Chondrocyte (in vitro differentiated cells): ENCODE data around the gene NFRKB. TPM values are rescaled to one million over a fixed set of nuclear protein-coding genes. Genes with fewer than 3 reads are reported as not detected.
"Not testable (repeated sequence)": the region's sequence is repeated elsewhere in the genome, so short reads cannot be mapped to it uniquely, and the experiment has no call there.

Experiments
- DNase-seq: peaks from one replicate; pipeline ENCODE4 v3.0.0; 2021; ENCODE audit warnings: mixed read lengths, low spot score
- H3K27ac Mint-ChIP-seq: one replicate; pipeline ENCODE4 v1.8.0; 2021; ENCODE audit warnings: mild to moderate bottlenecking, moderate library complexity, mixed read lengths; ENCODE audit not compliant: unreplicated experiment
- H3K27me3 Mint-ChIP-seq: 2 replicates; pipeline ENCODE4 v1.8.0; 2021; ENCODE audit warnings: low read depth, mixed read lengths
- H3K36me3 Mint-ChIP-seq: 2 replicates; pipeline ENCODE4 v1.8.0; 2021; ENCODE audit warnings: low read depth, mixed read lengths
- H3K4me1 Mint-ChIP-seq: 2 replicates; pipeline ENCODE4 v1.8.0; 2021; ENCODE audit warnings: low read depth, mild to moderate bottlenecking, mixed read lengths
- H3K4me3 Mint-ChIP-seq: one replicate; pipeline ENCODE4 v1.8.0; 2021; ENCODE audit warnings: mild to moderate bottlenecking, moderate library complexity, mixed read lengths; ENCODE audit not compliant: unreplicated experiment
- H3K9me3 Mint-ChIP-seq: 2 replicates; pipeline ENCODE4 v1.8.0; 2021; ENCODE audit warnings: low read depth, mixed read lengths
- CTCF ChIP-seq: fragments of 200-600 bp; sonication (generic); IDR thresholded peaks from 2 replicates; pipeline ENCODE4 v1.5.0; 2021; ENCODE audit warnings: antibody characterized with exemption, mild to moderate bottlenecking, moderate library complexity
- total RNA-seq: library from RNA; stranded (reverse); gene quantifications from 3 replicates; pipeline ENCODE4 v1.2.1, GENCODE V29; 2021

NFRKB gene
- total RNA-seq, 1 donor from 2014 or later = 21.2 TPM

GRCh38 chr11:129881570-129882170 lies 13.7 kb downstream of the NFRKB start:
- peak; percentile 72 for TF ChIP-seq CTCF
- Mint-ChIP-seq H3K36me3 (peaks cover 55% of the 10 kb centered on the region), H3K4me1 (no peaks in the 10 kb centered on the region), H3K27ac (no peak overlapping the region), H3K4me3 (no peak overlapping the region), H3K9me3 (no peaks in the 10 kb centered on the region), H3K27me3 (no peaks in the 10 kb centered on the region)
- DNase-seq = no peak

GRCh38 chr11:129880311-129880710 lies 15.1 kb downstream of the NFRKB start:
- no peak for DNase-seq
- TF ChIP-seq CTCF = no peak
- no peak overlapping the region for H3K4me3 Mint-ChIP-seq
- no peaks in the 10 kb centered on the region for H3K4me1 Mint-ChIP-seq
- H3K27ac Mint-ChIP-seq = no peak overlapping the region
- no peaks in the 10 kb centered on the region for H3K27me3 Mint-ChIP-seq
- H3K9me3 Mint-ChIP-seq = no peaks in the 10 kb centered on the region
- peaks cover 49% of the 10 kb centered on the region for H3K36me3 Mint-ChIP-seq

- H3K4me1 Mint-ChIP-seq = no peaks in the 10 kb centered on the region
- no peak for DNase-seq
- H3K27me3 Mint-ChIP-seq = no peaks in the 10 kb centered on the region
- TF ChIP-seq CTCF = no peak
- no peaks in the 10 kb centered on the region for H3K9me3 Mint-ChIP-seq
- H3K27ac Mint-ChIP-seq = no peak overlapping the region
- peaks cover 58% of the 10 kb centered on the region for H3K36me3 Mint-ChIP-seq
- no peak overlapping the region for H3K4me3 Mint-ChIP-seq
Measured at GRCh38 chr11:129871914-129872313, 23.5 kb downstream of the NFRKB start.

- not testable (repeated sequence) for H3K27me3 Mint-ChIP-seq, DNase-seq, H3K27ac Mint-ChIP-seq, H3K9me3 Mint-ChIP-seq, H3K4me3 Mint-ChIP-seq, H3K4me1 Mint-ChIP-seq
- H3K36me3 Mint-ChIP-seq = peaks cover 64% of the 10 kb centered on the region
Measured at GRCh38 chr11:129868626-129869025, 26.8 kb downstream of the NFRKB start.

- Mint-ChIP-seq H3K4me1 (peaks cover 13% of the 10 kb centered on the region), H3K27me3 (no peaks in the 10 kb centered on the region), H3K4me3 (no peak overlapping the region), H3K9me3 (no peaks in the 10 kb centered on the region), H3K36me3 (peaks cover 51% of the 10 kb centered on the region), H3K27ac (no peak overlapping the region)
- no peak for DNase-seq
- TF ChIP-seq CTCF = no peak
Measured at GRCh38 chr11:129866311-129866710, 29.1 kb downstream of the NFRKB start.

- Mint-ChIP-seq H3K4me1 (peaks cover 15% of the 10 kb centered on the region), H3K27ac (no peak overlapping the region), H3K4me3 (no peak overlapping the region), H3K36me3 (peaks cover 45% of the 10 kb centered on the region), H3K27me3 (no peaks in the 10 kb centered on the region), H3K9me3 (no peaks in the 10 kb centered on the region)
- no peak for TF ChIP-seq CTCF
- no peak for DNase-seq
Measured at GRCh38 chr11:129865701-129866100, 29.7 kb downstream of the NFRKB start.
